HG02943 (cell line): ENCODE results near the gene TMEM132A.
A peak's percentile ranks its signal among the peaks of the same experiment; 100 is the strongest.
"Not testable (repeated sequence)": the region's sequence is repeated elsewhere in the genome, so short reads cannot be mapped to it uniquely, and the experiment has no call there.

Experiments
- ATAC-seq: cut with Tn5 transposase; IDR thresholded peaks from one replicate; pipeline ENCODE4 v1.9.1; 2021; ENCODE audit warnings: mild to moderate bottlenecking, low read depth, moderate library complexity; ENCODE audit not compliant: unreplicated experiment

The TMEM132A gene

GRCh38 chr11:60952742-60953170, 28.5 kb downstream of the TMEM132A start:
- peak; percentile 14 for ATAC-seq

DNA sequence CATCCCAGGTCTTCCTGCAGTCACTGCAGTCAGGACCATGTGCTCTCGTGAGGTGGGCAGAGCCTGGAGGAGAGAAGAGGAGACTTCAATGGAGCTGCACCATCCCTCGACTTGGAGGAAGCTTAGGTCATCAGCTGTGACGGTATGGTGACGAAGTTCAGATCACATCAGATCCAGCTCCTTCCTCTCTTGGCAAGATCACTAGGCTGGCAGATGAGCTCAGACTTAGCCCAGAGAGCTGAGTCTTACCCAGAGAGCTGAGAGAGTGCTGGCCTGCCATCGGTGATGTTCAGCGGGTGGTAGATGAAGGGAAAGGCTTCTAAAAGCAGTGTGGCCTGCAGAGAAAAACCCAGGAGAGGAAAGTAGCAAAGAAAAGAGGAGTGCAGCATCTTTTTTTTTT, 29.5 kb downstream of the TMEM132A start:
- no peak for ATAC-seq

- ATAC-seq: no peak
These were observed 30.2 kb downstream of the TMEM132A start for GRCh38 chr11:60954421-60954820.

GRCh38 chr11:60955571-60955970, 31.3 kb downstream of the TMEM132A start:
- no peak for ATAC-seq

DNA sequence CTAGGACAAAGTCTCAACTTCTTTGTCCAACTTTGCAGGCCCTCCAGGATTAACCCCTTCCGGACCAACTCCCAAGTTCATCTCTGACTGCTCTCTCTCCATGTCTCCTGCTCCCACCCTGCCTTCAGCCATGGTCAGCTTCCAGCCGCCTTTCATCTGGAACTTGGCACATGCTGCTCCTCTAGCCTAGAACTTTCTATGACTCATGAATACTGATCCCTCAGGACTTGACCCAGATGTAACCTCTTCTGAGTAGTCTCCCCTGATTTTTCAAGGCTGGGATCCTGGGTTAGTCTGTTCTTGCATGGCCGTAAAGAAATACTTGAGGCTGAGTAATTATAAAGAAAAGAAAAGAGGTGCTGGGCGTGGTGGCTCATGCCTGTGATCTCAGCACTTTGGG, 32.9 kb downstream of the TMEM132A start:
- ATAC-seq: no peak

GRCh38 chr11:60959431-60959830, 35.2 kb downstream of the TMEM132A start:
- no peak for ATAC-seq

DNA sequence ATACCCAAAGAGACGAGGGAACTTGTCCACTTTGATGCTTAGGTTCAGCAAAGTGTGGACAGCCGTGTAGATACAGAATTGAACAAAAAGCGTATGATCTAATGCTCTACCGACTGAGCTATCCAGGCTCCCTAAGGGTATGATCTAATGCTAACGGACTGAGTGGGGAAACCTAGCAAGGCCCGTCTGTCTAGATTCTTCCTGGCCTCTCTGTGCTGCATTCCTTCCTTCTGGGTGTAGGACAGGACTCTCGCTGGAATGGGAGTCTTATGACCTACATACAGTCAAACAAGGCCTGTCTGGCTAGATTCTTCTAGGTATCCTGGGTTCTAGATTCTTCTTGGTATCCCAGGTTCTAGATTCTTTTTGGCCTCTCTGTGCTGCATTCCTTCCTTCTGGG, 36.1 kb downstream of the TMEM132A start:
- no peak for ATAC-seq

DNA sequence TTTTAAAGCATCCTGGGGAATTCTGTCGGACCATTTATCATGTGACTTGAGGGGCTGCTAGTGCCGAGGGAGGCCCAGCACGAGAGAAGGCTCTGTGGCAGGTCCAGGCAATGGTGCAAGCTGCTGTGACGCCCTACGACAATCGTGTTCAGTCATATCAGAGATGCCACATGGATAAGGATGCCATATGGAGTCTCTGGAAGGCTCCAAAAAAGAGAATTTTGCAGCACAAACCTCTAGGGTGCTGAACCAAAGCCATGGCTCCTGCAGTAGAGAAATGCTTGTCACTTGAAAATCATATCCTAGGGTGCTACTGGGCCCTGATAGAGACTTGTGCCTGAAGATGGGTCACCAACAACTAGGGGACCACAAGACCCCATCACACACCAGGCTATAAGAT, 40.5 kb downstream of the TMEM132A start:
- no peak for ATAC-seq

GRCh38 chr11:60966890-60967289, 42.6 kb downstream of the TMEM132A start:
- no peak for ATAC-seq

DNA sequence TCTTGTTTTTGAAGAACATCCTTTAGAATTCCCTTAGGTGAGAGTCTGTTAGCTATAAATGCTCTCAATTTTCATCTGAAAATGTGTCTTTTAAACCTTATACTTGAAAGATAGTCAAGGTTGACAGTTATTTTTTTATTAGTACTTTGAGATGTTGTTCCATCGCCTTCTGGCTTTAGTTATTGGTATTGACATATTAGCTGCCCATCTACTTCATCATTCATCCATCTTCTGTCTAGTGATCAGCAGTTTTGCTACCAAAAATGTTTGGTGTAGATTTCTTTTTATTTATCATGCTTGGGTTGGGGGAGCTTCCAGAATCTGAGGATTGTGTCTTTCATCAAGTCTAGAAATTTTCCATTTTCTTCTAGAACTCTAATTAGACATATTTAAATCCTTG, 44.0 kb downstream of the TMEM132A start:
- no peak for ATAC-seq

DNA sequence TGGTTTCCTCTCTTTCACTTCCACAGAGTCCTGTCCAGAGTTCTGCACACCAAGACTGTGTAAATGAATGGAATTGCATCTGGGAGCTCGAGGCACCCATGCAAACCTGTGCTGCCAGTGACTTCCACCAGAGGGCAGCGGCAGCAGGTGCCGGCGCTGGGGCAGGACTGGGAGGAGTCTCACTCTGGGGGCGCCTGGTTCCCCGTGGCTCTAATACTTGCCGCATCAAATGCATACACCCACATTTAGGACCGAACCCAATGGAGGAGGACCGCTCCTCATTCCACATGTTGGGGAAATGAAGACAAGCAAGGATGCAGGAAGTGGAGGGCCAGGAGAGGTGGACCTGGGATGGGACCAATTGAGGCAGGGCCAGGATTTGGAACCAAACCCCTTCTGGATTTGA, 46.1 kb downstream of the TMEM132A start:
- no peak for ATAC-seq

- no peak for ATAC-seq
These were observed 46.6 kb downstream of the TMEM132A start for GRCh38 chr11:60970890-60971289.

DNA sequence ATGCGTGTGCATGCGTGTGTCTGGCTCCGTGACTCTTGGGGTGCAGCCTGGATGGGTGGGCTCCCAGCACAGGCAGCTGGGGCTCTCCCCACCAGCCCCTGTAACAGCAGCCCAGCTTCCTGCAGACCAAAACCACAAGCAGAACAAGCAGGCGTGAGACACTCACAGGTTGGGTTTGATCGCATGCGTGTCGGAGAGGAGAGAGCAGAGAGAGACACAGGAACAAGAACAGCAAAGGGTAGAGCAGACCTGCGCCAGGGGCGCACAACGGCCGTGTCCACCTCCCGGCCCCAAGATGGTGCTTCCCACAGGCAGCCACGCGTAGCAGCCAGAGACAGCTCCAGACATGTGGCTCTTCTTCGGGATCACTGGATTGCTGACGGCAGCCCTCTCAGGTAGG, 47.3 kb downstream of the TMEM132A start, which contains the start of gene CD6:
TSS of gene CD6 (plus strand) at position 161 of the 400 bp plus-strand sequence. CDS start at position 347, 186 bp downstream.
- no peak for ATAC-seq

DNA sequence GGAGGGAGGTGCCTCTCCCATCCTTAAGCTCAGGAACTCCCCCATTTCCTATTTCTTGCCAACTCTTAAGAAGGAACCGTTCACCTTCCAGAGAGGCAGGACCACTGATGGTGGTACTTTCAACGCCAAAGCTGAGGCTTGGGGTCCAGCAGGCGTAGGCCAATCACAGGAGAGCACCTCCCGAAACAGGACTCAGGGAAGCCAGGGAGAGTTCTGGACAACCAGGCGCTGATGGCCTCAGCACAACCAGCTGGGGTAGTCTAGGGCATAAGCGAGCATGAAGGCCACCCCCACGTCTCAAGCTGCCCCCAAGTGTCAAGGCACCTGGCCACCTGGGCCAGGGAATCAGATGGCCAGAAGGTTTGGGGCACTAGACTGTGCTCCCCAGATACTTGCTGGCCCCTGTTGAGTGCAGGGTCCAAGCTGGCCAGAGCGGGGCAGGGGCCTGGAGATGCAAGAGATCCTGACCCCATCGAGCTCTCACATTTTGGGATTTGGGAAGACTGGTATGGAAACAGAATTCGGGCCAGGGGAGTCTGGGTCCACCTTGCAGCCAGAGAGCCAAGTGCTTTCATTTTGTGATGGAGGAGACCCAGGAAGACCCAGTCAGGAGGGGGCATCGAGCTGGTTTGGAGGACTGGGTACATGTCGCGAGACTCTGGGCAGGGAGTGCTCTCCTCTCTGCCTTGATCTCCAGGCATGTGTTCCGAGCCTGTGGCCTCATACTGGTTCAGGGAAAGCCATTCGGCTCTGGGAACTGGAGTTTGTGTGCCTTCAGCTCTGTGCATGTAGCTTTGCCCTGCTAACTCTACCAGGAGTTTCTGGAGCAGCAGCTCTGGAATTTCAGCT, 48.1 kb downstream of the TMEM132A start:
- no peak for ATAC-seq

DNA sequence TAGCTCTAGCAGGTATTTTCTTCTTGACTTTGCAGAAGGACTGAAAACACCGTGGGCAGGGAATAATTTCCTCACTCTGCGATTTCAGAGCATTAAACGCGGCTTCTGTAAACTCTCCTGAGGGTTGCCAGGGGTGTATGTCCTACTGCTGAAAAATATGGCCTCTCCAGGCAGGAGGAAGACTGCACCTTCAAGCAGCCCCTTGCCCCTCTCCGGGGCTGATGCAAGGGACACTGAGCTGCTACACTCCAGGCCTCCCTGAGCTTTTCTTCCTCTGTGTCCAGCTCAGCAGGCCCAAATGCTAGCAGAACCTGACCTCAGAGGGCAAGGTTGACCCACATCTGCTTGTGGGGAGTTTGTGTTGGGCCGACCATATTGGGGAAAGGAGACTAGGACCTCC, 49.4 kb downstream of the TMEM132A start:
- ATAC-seq: no peak

DNA sequence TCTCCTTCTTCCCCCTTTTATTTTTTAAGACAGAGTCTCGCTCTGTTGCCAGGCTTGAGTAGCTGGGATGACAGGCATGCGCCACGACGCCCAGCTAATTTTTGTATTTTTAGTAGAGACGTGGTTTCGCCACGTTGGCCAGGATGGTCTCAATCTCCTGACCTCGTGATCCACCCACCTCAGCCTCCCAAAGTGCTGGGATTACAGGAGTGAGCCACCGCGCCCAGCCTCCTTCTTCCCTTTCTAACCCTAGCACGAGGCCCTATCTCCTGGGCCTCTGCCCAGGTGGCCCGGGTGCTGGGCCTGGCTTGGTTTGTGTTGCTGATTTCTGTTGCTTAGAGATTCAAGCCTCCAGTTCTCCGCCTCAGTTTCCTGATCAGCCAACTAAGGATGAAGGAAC, 50.1 kb downstream of the TMEM132A start:
- ATAC-seq: not testable (repeated sequence)

DNA sequence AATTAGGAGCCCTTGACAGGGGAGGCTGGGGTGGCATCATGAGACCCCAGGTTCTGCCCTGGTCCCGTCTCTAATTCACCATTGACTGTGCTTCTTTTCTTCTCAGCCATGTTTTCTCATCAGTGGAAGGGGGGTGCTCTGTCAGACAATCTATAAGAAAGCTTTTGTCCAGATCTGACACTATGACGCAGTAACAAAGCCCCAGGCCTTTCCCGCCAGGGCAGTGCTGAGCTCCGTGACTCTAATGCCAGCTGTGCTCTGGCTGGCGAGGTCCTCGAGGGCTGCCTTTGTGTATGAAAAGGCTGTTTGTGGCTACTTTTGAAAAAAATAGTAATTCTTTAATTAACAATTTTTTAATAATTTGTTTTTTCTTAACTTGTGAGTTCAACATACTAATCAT, 50.5 kb downstream of the TMEM132A start:
- no peak for ATAC-seq

DNA sequence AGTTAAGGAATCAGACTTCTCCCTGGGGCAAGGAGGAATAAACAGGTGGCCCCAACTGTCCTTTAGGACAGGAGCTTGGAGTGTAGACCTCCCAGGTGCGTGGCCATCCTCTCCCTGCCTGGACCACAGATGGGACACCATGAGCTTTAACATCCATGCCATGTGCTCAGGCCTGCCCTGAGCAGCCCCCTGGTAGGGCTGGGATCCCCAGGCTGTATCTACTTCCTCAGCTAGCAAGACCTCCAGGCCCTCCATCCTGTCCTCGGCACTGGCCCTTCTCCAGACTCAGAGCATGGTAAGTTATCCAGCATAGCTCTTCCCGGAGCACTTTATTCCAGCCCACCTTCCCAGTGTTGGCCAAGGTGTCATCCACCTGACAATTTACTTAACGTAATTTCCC, 53.0 kb downstream of the TMEM132A start:
- ATAC-seq: no peak

DNA sequence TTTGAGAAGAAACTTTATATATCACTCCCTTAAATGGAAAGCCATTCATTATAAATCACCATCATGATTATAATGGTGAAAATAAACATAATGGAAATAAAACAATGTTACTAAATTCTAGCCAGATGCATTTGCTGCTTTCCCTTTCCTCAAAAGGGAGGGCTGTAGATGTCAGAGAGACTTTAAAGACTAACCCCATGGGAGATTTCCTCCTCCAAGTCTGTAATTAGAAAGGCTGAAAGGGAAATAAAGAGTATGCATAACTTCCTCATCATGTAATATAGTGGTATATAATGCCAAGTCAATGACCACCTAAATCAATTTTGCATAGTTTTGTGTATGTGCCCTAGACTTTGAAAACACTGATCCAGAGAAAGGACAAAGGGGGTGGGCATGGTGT, 53.6 kb downstream of the TMEM132A start:
- no peak for ATAC-seq

DNA sequence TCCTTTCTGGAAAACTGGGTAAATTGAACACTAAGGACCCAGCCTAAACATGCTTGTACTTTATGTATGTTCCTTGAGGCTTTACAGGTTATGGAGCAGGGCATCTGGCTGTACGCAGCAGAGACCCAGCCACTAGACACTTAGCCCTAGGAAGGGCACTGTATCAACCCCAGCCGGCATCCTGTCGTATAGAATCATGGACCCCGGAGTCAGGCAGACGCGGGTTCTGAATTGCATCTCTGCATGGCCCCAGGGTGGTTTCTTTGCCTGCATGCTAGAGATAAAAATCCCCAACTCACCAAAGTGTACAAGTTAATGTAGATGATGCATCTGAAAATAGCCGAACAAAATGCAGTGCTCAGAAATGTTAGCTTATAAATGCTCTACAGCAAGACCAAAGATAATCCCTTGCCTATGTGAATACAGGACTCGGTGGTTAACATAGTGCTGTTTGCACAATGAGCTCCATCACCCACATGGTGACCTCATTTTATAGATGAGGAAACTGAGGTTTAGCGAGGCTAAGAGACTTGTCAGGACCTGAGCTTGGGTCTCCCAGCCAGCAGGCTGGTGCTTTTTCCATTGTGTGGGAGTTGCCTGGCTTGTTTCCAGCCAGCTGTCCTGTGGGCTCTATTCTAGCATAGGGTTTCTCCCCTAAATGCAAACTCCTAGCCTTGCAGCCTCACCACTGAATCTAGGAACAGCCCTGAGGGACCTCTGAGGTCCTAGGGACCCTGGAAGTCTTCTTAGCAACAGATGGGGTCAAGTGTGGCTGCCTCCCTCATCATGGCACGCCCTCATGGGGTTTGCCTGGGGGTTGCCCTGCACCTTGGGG, 54.5 kb downstream of the TMEM132A start:
- no peak for ATAC-seq

DNA sequence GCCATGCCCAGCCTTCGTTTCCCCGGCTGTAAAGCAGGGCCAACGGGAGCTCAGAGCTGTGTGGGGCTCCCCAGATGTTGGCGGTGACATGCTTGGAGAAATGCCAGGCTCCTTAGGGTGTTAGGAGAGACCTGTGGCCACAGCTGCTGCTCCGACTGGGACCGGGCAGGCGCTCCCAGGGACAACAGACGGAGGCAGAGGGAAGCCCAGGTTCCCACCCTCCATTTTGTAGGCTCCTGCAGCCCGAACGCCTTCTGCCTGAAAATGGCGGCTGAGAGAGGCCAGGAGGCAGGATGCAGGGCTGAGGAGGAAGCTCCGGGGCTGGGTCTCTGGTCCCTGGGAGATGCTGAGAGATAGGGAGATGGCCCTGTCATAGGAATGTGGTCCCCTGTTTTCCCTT, 57.3 kb downstream of the TMEM132A start:
- ATAC-seq: no peak

GRCh38 chr11:60982184-60982583, 57.9 kb downstream of the TMEM132A start:
- ATAC-seq: no peak
